GM19455 (cell line): ENCODE data around the gene ARHGEF17.

ENCODE experiments used
- ATAC-seq: cut with Tn5 transposase; IDR thresholded peaks from one replicate; pipeline ENCODE4 v1.9.1; 2021; ENCODE audit not compliant: unreplicated experiment

Gene ARHGEF17

GRCh38 chr11:73379189-73379880, 71.3 kb downstream of the ARHGEF17 start:
- ATAC-seq: no peak

- no peak for ATAC-seq
Observed at GRCh38 chr11:73380331-73380730, 72.3 kb downstream of the ARHGEF17 start.

DNA sequence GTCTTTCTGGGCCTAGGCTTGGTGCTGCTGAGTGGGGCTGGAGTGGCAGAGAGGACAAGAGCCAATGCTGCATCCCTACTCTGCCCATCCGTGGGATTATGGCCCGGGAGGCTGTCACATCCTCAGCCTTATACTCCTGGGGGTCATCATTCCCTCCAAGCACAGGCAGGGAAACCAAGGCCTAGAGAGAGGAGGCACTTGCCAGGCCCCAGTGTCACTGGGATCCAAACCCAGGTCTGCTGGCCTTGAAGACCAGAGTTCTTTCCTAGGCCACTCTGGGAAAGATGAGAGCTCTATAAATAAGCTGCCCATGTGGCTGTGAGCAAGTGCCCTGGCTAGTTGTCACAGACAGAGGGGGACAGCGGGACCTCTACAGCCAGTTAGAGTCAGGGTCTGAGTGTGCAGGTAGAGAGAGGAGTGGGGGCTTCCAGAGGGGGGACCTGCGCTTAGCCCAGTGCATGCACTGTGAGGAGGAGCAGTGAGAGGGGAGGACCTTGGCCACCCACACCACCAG, 72.9 kb downstream of the ARHGEF17 start:
- no peak for ATAC-seq

- ATAC-seq: no peak
Observed at GRCh38 chr11:73381589-73381988, 73.5 kb downstream of the ARHGEF17 start.

- no peak for ATAC-seq
Observed at GRCh38 chr11:73382183-73382582, 74.1 kb downstream of the ARHGEF17 start.

- no peak for ATAC-seq
Observed at GRCh38 chr11:73382747-73383146, 74.7 kb downstream of the ARHGEF17 start.

- no peak for ATAC-seq
Observed at GRCh38 chr11:73383249-73384124, 75.4 kb downstream of the ARHGEF17 start.

DNA sequence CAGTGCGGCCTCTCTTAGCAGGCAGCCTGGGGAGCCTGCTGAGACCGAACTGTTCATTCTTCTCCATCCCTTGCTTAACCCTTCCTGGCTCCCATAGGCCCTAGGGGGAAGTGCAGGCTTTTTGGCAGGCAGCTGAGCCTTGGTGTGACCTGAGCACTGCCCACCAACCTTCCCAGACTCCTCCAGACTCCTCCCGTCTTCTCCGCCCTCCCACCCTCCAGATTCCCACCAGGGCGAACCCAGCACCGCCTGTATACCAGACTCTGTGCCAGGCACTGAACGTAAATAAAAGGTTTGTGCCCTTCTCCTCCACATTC, 76.0 kb downstream of the ARHGEF17 start:
- no peak for ATAC-seq

DNA sequence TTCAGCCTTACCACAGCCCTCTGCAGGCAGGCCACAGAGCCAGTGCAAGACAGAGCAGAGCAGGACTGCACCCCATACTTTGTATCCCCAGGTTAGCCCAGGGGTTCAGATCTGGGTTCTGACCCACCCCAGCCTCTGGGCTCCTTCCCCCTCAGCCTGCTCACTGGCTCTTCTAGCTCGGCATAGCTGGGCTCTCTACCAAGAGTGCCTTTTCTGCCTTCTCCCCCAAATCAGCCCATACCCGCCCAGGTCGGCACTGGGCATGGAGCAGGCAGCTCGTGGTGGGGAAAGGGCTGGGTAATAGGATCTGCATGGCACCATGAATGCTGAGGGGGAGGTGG, 76.4 kb downstream of the ARHGEF17 start:
- no peak for ATAC-seq

GRCh38 chr11:73384872-73385689, 77.0 kb downstream of the ARHGEF17 start:
- ATAC-seq: no peak

GRCh38 chr11:73386016-73386415, 77.9 kb downstream of the ARHGEF17 start:
- ATAC-seq: no peak

DNA sequence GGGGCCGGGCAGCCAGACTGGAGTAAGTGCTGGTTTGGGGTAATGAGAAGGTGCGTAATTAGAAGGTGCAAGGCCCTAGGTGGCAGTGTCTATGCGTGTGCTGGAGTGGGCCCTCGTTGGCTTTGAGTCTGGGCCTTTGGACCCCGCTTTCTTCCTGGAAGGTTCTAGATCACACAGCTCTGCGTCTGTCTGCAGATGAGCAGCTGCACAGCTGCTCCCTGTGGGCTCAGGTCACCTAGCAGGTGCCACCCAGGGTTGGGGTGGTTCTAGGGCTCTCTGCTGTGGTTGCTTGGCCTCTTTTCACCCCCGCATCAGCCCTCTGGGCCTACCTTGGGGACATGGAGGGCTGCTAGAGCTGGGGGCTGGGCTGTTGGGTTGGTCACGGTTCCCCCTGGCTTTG, 78.5 kb downstream of the ARHGEF17 start:
- no peak for ATAC-seq

- no peak for ATAC-seq
Observed at GRCh38 chr11:73387594-73388264, 79.7 kb downstream of the ARHGEF17 start.

- no peak for ATAC-seq
Observed at GRCh38 chr11:73388265-73389133, 80.4 kb downstream of the ARHGEF17 start.

GRCh38 chr11:73389134-73389525, 81.1 kb downstream of the ARHGEF17 start:
- ATAC-seq: no peak

GRCh38 chr11:73389916-73390315, 81.8 kb downstream of the ARHGEF17 start:
- no peak for ATAC-seq

DNA sequence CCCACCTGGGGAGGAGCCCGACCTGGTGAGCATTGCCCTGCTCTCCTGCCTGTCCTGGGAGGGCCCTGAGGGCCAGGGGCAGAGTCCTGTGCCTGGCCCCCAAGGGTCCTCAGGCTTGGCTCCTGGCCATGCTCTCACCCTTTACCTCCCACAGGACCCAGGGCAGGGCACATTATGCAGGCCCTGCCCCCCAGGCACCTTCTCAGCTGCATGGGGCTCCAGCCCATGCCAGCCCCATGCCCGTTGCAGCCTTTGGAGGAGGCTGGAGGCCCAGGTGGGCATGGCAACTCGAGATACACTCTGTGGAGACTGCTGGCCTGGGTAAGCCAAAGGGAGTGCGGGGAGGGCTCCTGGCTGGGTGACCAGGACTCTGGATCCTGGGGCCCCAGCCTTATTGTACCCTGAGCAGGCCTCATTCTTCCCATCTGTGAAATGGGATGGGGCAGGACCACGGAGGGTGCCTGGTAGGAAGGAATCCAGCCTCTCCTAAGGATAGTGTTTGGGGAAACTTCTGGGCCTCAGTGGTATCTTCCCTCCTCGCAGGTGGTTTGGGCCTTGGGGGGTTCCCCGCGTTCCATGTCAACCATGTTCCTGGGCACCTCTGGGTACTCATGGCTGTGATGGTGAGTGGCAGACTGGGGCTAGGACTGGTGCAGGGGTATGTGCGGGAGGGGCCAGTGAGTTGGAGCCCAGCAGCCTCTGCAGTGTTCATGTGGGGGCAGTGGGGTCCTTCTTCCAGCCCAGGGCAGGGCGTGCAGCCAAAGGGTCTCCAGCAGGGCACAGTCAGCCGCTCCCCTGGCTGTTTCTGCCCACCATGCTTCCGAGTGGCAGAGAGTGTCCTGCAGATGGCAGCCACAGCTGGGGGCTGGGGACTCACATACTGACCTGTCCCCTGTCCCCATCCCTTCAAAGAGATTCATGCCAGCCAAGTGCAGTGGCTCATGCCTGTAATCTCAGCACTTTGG, 82.8 kb downstream of the ARHGEF17 start:
- ATAC-seq: no peak

- ATAC-seq: no peak
Observed at GRCh38 chr11:73391665-73392064, 83.6 kb downstream of the ARHGEF17 start.
